AG10803 (cell line): Measurements from ENCODE around the gene GPR31.

Source experiments
- DNase-seq: peaks from one replicate; pipeline ENCODE4 v3.0.0; 2010; ENCODE audit warnings: low read depth
- H3K4me3 ChIP-seq: 2 replicates; pipeline ENCODE4 v1.5.1; 2011; ENCODE audit warnings: mild to moderate bottlenecking, low read length, control low read depth
- TF ChIP-seq, protein P1 (sequence below): conservative IDR thresholded peaks from 2 replicates; pipeline ENCODE4 v1.5.1; 2011; ENCODE audit warnings: mild to moderate bottlenecking, low read length, control low read depth, inconsistent platforms

The GPR31 gene

DNA sequence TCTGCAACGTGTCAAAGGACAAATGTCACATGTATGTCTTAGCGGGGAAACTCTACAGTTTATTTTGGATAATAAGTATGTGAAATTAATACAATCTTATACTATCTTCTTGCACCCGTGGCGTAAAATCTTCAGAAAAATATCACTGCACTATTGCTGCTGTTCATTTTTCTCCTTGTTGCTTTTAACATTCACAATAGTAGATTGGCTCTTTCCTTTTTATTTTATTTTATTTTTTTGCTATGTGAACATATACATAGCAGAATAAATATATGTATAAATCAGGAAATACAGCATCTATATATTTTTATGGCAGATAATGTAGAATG is 15.4 kb downstream of the GPR31 start:
- TF ChIP-seq, protein P1, sequence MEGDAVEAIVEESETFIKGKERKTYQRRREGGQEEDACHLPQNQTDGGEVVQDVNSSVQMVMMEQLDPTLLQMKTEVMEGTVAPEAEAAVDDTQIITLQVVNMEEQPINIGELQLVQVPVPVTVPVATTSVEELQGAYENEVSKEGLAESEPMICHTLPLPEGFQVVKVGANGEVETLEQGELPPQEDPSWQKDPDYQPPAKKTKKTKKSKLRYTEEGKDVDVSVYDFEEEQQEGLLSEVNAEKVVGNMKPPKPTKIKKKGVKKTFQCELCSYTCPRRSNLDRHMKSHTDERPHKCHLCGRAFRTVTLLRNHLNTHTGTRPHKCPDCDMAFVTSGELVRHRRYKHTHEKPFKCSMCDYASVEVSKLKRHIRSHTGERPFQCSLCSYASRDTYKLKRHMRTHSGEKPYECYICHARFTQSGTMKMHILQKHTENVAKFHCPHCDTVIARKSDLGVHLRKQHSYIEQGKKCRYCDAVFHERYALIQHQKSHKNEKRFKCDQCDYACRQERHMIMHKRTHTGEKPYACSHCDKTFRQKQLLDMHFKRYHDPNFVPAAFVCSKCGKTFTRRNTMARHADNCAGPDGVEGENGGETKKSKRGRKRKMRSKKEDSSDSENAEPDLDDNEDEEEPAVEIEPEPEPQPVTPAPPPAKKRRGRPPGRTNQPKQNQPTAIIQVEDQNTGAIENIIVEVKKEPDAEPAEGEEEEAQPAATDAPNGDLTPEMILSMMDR: no peak

DNA sequence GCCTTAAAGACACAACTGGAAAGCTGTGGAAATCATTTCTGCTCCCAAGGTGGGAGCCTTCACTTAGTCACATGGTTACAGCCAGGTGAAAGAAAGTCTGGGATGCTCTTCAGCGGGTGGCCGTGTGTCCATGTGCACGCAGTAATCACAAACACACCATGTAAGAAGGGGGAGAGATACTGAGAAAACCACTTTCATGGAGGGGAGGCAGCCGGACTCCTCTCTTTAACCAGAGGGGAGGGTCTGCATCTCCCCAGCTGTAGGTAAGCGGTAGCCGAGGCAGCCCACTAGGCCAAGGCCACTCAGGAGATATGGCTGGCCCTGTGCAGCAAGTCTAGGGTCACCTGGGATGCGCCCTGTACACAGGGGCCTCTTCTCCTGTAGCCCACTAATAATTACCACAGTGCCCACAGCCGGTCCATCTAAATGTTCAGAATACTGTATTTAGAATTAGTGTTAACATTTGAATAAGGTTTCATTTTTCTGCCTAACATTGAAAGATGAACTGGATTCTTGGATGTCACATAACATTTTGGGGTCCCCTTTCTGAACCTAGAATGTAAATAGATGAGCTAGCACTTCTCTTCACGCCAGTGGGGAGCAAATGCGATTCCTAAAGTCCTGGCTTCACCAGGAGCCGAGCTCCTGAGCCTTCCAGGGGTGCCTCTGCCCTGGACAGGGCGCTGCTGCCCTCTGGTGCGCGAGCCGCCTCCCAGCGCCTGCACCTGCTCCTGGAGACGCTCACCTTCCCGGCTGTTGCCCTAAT is 15.9 kb downstream of the GPR31 start:
- TF ChIP-seq, protein P1: peak; percentile 37
- no peak overlapping the region for H3K4me3 ChIP-seq
- DNase-seq: no peak

More for the DNA sequence above, 15.4 kb downstream of the GPR31 start:
- no peak overlapping the region for H3K4me3 ChIP-seq
- DNase-seq: no peak

DNA sequence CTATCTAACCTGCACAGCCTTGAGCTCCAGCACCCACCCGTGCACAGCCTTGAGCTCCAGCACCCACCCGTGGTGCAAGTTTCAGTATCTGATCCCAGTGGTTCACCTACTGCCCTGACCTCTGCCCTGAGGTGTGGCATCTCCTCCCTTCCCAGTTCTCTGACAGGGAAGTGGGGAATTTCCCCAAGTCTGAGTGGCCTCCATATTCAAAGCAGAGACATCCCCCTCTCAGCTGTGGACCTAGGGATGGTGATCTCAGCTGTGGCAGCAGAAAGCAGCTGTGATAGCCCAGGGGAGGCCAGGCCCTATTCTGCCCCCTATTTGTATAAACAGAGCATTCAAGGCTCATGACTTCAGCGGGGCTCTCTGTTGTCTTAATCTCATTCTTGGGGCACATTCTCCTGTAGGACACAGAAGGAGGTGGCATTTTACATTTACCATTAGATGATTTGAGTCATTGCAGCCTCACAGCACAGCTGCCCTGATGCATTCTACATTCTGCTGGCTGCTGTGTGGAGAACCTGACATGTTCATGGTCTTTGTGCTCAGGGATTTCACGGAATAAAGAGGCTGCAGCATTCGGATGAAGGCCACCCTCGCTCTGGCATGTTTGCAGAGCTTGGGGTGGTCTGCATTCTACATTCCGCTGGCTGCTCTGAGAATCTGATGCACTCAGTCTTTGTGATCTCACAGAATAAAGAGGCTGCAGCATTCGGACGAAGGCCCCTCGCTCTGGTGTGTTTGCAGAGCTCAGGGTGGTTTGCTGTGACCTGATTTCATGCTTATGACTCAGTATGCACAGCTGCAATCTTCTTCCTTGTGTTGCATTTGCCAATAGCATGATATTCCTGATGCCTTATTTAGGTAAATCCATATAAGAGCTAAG is 16.9 kb downstream of the GPR31 start:
- no peak overlapping the region for H3K4me3 ChIP-seq
- TF ChIP-seq, protein P1: no peak
- no peak for DNase-seq

DNA sequence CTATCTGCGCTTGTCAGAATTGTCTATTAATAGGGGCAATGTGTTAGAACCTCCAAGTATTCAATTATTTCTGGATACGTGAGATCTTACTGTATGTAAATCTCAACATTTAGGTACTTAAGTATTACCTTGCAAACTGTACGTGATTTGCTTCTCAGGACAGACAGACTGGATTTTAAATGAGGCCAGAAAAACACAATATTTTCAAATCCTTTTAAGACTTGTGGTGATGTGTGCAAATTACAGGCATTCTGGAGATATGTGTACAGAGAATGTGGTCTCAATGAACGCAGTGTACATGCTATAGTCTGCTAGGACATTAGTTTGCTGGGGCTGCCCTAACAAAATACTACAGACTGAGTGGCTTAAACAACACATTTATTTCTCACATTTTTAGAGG is 18.0 kb downstream of the GPR31 start:
- DNase-seq: no peak
- no peak overlapping the region for H3K4me3 ChIP-seq
- TF ChIP-seq, protein P1: no peak

DNA sequence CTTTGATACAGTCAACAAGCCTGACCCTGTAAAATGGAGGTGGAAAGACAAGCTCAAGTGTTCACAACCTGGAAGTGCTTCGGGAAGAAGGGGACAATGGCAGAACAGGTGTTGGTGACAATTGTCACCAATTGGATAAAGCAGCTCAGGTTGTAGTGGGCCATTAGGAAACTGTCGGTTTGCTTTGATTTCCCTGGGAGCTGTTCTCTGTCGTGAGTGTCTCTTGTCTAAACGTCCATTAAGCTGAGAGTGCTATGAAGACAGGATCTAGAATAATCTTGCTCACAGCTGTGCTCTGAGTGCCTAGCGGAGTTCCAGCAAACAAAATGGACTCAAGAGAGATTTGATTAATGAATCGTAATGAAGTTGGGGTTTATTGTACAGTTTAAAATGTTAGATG is 19.9 kb downstream of the GPR31 start:
- no peak overlapping the region for H3K4me3 ChIP-seq
- TF ChIP-seq, protein P1: no peak
- DNase-seq: no peak

DNA sequence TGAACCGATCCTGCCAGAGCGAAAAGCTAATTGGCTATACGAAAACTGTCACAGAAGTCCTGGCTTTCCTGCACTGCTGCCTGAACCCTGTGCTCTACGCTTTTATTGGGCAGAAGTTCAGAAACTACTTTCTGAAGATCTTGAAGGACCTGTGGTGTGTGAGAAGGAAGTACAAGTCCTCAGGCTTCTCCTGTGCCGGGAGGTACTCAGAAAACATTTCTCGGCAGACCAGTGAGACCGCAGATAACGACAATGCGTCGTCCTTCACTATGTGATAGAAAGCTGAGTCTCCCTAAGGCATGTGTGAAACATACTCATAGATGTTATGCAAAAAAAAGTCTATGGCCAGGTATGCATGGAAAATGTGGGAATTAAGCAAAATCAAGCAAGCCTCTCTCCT is 20.7 kb downstream of the GPR31 start:
- no peak overlapping the region for H3K4me3 ChIP-seq
- DNase-seq: no peak
- TF ChIP-seq, protein P1: no peak

DNA sequence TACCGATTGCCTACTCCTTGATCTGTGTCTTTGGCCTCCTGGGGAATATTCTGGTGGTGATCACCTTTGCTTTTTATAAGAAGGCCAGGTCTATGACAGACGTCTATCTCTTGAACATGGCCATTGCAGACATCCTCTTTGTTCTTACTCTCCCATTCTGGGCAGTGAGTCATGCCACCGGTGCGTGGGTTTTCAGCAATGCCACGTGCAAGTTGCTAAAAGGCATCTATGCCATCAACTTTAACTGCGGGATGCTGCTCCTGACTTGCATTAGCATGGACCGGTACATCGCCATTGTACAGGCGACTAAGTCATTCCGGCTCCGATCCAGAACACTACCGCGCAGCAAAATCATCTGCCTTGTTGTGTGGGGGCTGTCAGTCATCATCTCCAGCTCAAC is 21.4 kb downstream of the GPR31 start:
- TF ChIP-seq, protein P1: no peak
- DNase-seq: no peak
- H3K4me3 ChIP-seq: no peak overlapping the region
